ENCODE measurements around the gene SUGCT.

Gene SUGCT

GRCh38 chr7:40808378-40808942, 673.7 kb downstream of the SUGCT start:
- CTCF ChIA-PET, result no interaction called here

GRCh38 chr7:40810274-40810673, 675.5 kb downstream of the SUGCT start:
- Histone ChIP-seq H3K36me3 (ENCODE audit: control insufficient read depth in 2 of 2, insufficient read depth in 1 of 2, low read length in 2 of 2) (no peaks in the 10 kb centered on the region), H3K27ac (ENCODE audit: extremely low read depth, low read depth, low read length) (no peak overlapping the region), H3K4me1 (ENCODE audit: control insufficient read depth, insufficient read depth, low read length) (no peaks in the 10 kb centered on the region), H3K9me3 (ENCODE audit: control insufficient read depth, insufficient read depth, low read depth, low read length) (no peaks in the 10 kb centered on the region), H3K4me3 (ENCODE audit: low read depth, low read length) (no peak overlapping the region)
- POLR2A ChIA-PET, result no interaction called here
- CTCF ChIA-PET, result interaction anchor here (0.7 kb wide), 1 partner anchor 19 kb away, joined by 3 read pairs; no protein-coding TSS in a partner anchor
- no peak for TF ChIP-seq GLIS2 (tag by site-specific recombination; IDR thresholded peaks at IDR 0.05)
- TF ChIP-seq ZNF639 (tag by site-specific recombination; IDR thresholded peaks at IDR 0.05), result no peak
- TF ChIP-seq ZNF530 (tag by site-specific recombination; IDR thresholded peaks at IDR 0.05; ENCODE audit: low read depth), result no peak
- TF ChIP-seq ZSCAN18 (tag by site-specific recombination; IDR thresholded peaks at IDR 0.05), result no peak
- TF ChIP-seq ZNF571 (tag by site-specific recombination; IDR thresholded peaks at IDR 0.05), result no peak
- TF ChIP-seq ZNF704 (tag by site-specific recombination; IDR thresholded peaks at IDR 0.05), result no peak

More at GRCh38 chr7:40808378-40808942, 673.7 kb downstream of the SUGCT start:
- POLR2A ChIA-PET, result no interaction called here
- no peak overlapping the region for H3K4me3 ChIP-seq (ENCODE audit: low read depth, low read length)
- H3K9me3 ChIP-seq (ENCODE audit: control insufficient read depth, insufficient read depth, low read depth, low read length), result no peaks in the 10 kb centered on the region
- H3K4me1 ChIP-seq (ENCODE audit: control insufficient read depth, insufficient read depth, low read length), result no peaks in the 10 kb centered on the region
- no peak overlapping the region for H3K27ac ChIP-seq (ENCODE audit: extremely low read depth, low read depth, low read length)
- H3K36me3 ChIP-seq (ENCODE audit: control insufficient read depth in 2 of 2, insufficient read depth in 1 of 2, low read length in 2 of 2), result no peaks in the 10 kb centered on the region
- TF ChIP-seq ZNF416 (tag by site-specific recombination; IDR thresholded peaks at IDR 0.05), result no peak
- TF ChIP-seq ZNF202 (tag by site-specific recombination; IDR thresholded peaks at IDR 0.05; ENCODE audit: borderline replicate concordance), result no peak
- TF ChIP-seq ZNF707 (tag by site-specific recombination; IDR thresholded peaks at IDR 0.05), result no peak
- no peak for TF ChIP-seq ZSCAN4 (tag by site-specific recombination; IDR thresholded peaks at IDR 0.05)
- no peak for TF ChIP-seq ZNF692 (tag by site-specific recombination; IDR thresholded peaks at IDR 0.05)
- TF ChIP-seq ZBTB26 (tag by site-specific recombination; optimal IDR thresholded peaks at IDR 0.05), result no peak
- no peak for TF ChIP-seq PBX3 (CRISPR knock-in tag; IDR thresholded peaks at IDR 0.05)
- TF ChIP-seq ZNF354C (tag by site-specific recombination; IDR thresholded peaks at IDR 0.05; ENCODE audit: borderline replicate concordance, low read depth), result no peak
- TF ChIP-seq KLF16 (tag by site-specific recombination; IDR thresholded peaks at IDR 0.05), result no peak
- no peak for TF ChIP-seq SCRT2 (tag by site-specific recombination; IDR thresholded peaks at IDR 0.05)
- no peak for TF ChIP-seq HIC1 (tag by site-specific recombination; IDR thresholded peaks at IDR 0.05)
- TF ChIP-seq ZNF514 (tag by site-specific recombination; IDR thresholded peaks at IDR 0.05), result no peak
- no peak for TF ChIP-seq FEZF1 (tag by site-specific recombination; IDR thresholded peaks at IDR 0.05)
- TF ChIP-seq ZNF555 (tag by site-specific recombination; conservative IDR thresholded peaks at IDR 0.05), result no peak
- TF ChIP-seq ZNF221 (tag by site-specific recombination; IDR thresholded peaks at IDR 0.05; ENCODE audit: borderline replicate concordance), result no peak

Data from HEK293 (cell line).